Lower lobe of right lung (tissue), 2 donors: ENCODE results near the gene TMEM37. TPM values are rescaled to one million over a fixed set of nuclear protein-coding genes. Genes with fewer than 3 reads are reported as not detected.

ENCODE experiments used
- ATAC-seq, 2 donors: fragments of 200-7000 bp; cut with Tn5 transposase; one replicate each; pipeline ENCODE4 v1.9.1; 2020 to 2022; ENCODE audit warnings: mild to moderate bottlenecking in 2 of 2, moderate library complexity in 2 of 2
- DNase-seq: peaks from one replicate; pipeline ENCODE4 v3.0.0-alpha.2; 2020
- H3K27ac ChIP-seq: fragments of 200-600 bp; one replicate; pipeline ENCODE4 v1.8.0; 2022
- H3K27me3 ChIP-seq: fragments of 200-600 bp; one replicate; pipeline ENCODE4 v1.8.0; 2022; ENCODE audit warnings: low read depth
- H3K36me3 ChIP-seq: fragments of 200-600 bp; one replicate; pipeline ENCODE4 v1.8.0; 2022; ENCODE audit warnings: mild to moderate bottlenecking
- H3K4me1 ChIP-seq: fragments of 200-600 bp; one replicate; pipeline ENCODE4 v1.8.0; 2022
- H3K4me3 ChIP-seq: fragments of 200-600 bp; one replicate; pipeline ENCODE4 v1.8.0; 2022; ENCODE audit warnings: mild to moderate bottlenecking
- H3K9me3 ChIP-seq: fragments of 200-600 bp; one replicate; pipeline ENCODE4 v1.8.0; 2022
- CTCF ChIP-seq: fragments of 200-600 bp; IDR thresholded peaks from one replicate; pipeline ENCODE4 v1.8.0; 2022; ENCODE audit warnings: antibody characterized with exemption, mild to moderate bottlenecking
- intact Hi-C: fragments of 100-400 bp; cut with DNase I; formaldehyde crosslinking; loops from one replicate; pipeline ENCODE4 v1.11.0; 2022
- total RNA-seq: library from RNA; stranded (reverse); fragmentation: NEBNext Ultra II Directional; extraction: Animal tissue kit (Norgen Biotek cat#: 25700); gene quantifications from one replicate; pipeline ENCODE4 v1.2.1, GENCODE V29; 2021
- donor health status: DM: no; HTN: yes; CAD: no; lungs with severe emphysema.

Gene TMEM37
- total RNA-seq, 1 donor from 2014 or later = 21.7 TPM

GRCh38 chr2:119424284-119425118, 7.2 kb upstream of the TMEM37 start:
- no peak for ATAC-seq
- no peak overlapping the region for H3K4me3 ChIP-seq

GRCh38 chr2:119425119-119425405, 6.6 kb upstream of the TMEM37 start:
- DNase-seq (no peak), ATAC-seq (no peak)
- Histone ChIP-seq H3K36me3 (no peaks in the 10 kb centered on the region), H3K4me1 (peaks cover 44% of the 10 kb centered on the region), H3K4me3 (no peak overlapping the region), H3K9me3 (no peaks in the 10 kb centered on the region), H3K27me3 (no peaks in the 10 kb centered on the region), H3K27ac (no peak overlapping the region)
- no peak for TF ChIP-seq CTCF
- intact Hi-C loops = no loop called here

More at GRCh38 chr2:119424284-119425118, 7.2 kb upstream of the TMEM37 start:
- Histone ChIP-seq H3K36me3 (no peaks in the 10 kb centered on the region), H3K9me3 (no peaks in the 10 kb centered on the region), H3K4me1 (peaks cover 39% of the 10 kb centered on the region), H3K27me3 (no peaks in the 10 kb centered on the region), H3K27ac (no peak overlapping the region)
- intact Hi-C loops = no loop called here
- no peak for TF ChIP-seq CTCF
- peak; percentile 18 for DNase-seq

DNA sequence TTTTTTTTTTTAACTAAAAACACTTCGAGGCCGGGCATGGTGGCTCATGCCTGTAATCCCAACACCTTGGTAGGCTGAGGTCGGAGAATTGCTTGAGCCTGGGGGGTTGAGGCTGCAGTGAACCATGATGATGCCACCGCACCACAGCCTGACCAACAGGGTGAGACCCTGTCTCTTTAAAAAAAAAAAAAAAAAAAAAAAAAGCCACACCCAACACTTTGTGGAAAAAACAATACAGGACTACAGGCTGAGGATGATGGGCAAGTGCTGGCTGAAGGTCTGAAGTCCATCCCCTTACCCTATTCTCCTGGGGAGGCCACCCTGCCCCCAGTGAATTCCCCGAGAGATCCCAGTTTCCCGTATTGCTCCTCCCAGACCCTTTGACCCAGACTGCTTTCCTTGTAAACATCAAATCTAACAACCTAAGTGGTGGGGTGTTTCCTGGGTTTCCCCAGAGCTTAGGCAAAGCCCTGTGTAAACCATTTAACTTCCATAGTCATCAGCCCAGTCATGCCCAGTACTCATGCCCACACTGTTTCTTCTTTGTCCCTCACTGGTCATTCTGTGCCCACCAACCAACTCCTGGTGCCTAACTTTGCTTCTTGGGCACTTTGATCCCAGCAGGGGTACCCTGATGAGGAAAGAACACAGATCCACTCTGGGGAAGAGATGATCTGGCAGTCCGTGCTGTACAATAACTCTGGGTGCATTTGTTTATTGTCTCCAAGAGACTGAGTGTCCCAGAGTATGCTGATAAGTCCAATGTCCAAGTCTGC, 5.8 kb upstream of the TMEM37 start:
- Histone ChIP-seq H3K4me3 (no peak overlapping the region), H3K4me1 (peaks cover 52% of the 10 kb centered on the region), H3K9me3 (no peaks in the 10 kb centered on the region), H3K27ac (peak overlapping the region; percentile 53), H3K36me3 (no peaks in the 10 kb centered on the region), H3K27me3 (no peaks in the 10 kb centered on the region)
- TF ChIP-seq CTCF = no peak
- ATAC-seq (peak; percentile 26 to 76), DNase-seq (no peak)
- intact Hi-C loops = no loop called here

GRCh38 chr2:119426396-119426675, 5.3 kb upstream of the TMEM37 start:
- DNase-seq (no peak), ATAC-seq (no peak)
- Histone ChIP-seq H3K36me3 (no peaks in the 10 kb centered on the region), H3K4me1 (peaks cover 57% of the 10 kb centered on the region), H3K27ac (peak overlapping the region; percentile 53), H3K9me3 (no peaks in the 10 kb centered on the region), H3K4me3 (no peak overlapping the region), H3K27me3 (no peaks in the 10 kb centered on the region)
- intact Hi-C loops = no loop called here
- TF ChIP-seq CTCF = no peak

DNA sequence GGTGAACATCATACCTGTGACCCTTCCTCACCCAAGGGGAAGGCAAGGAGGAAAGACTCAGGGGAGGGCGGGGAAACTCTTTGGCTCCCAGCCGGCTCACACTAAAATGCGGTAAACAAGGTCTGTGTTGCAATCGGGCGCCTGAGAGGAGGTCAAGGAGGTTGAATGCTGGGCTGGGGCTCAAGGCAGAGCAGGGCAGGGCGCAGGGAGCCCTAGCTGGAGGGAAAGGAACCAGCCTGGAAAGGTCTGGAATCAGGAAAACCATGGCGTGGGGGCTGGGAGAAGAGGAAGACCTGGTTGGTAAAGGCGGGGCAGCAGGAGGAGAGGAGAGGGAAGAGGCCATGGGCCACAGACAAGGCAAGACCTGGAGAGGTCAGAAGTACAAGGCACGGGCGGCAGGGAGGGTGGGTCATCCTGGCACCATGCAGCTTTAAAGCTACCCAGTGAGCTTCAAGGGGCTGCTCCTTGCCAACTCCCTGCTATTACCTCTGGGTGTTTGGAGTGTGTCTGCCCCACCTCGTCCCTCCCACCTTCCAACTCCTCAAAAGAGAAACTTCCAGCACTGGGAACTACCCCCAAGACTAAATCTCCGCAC, 4.8 kb upstream of the TMEM37 start:
- DNase-seq (peak; percentile 87), ATAC-seq (peak; percentile 76 to 80)
- Histone ChIP-seq H3K4me1 (peaks cover 58% of the 10 kb centered on the region), H3K9me3 (no peaks in the 10 kb centered on the region), H3K27ac (peak overlapping the region; percentile 53), H3K36me3 (no peaks in the 10 kb centered on the region), H3K27me3 (no peaks in the 10 kb centered on the region), H3K4me3 (no peak overlapping the region)
- intact Hi-C loops = no loop called here
- TF ChIP-seq CTCF = no peak
